NK-92 treated with Interleukin-12 subunit alpha and Interleukin-12 subunit beta, amount 100 ng/mL, for 24 hours (cell line): Measurements from ENCODE around the gene POLA2.
"Not testable (repeated sequence)": the region's sequence is repeated elsewhere in the genome, so short reads cannot be mapped to it uniquely, and the experiment has no call there.

Experiments used
- DNase-seq: peaks from one replicate; lab custom pipeline; 2025; lab: John Stamatoyannopoulos, UW

Gene POLA2

GRCh38 chr11:65261591-65262380, at the start of gene POLA2:
Gene POLA2, plus strand, starts transcription at chr11:65261962. Its CDS starts 331 bp downstream, at chr11:65262293.
- peak; percentile 92 for DNase-seq

- DNase-seq, result no peak
Observed at GRCh38 chr11:65212226-65212801, 49.4 kb upstream of the POLA2 start.

GRCh38 chr11:65213322-65214211, 48.2 kb upstream of the POLA2 start:
- peak; percentile 88 for DNase-seq

GRCh38 chr11:65214212-65214845, 47.4 kb upstream of the POLA2 start:
- DNase-seq, result no peak

GRCh38 chr11:65215441-65216076, 46.2 kb upstream of the POLA2 start:
- no peak for DNase-seq

GRCh38 chr11:65216830-65217229, 44.9 kb upstream of the POLA2 start:
- no peak for DNase-seq

- DNase-seq, result no peak
Observed at GRCh38 chr11:65217441-65218423, 44.0 kb upstream of the POLA2 start.

- DNase-seq, result no peak
Observed at GRCh38 chr11:65218446-65218845, 43.3 kb upstream of the POLA2 start.

GRCh38 chr11:65219930-65220213, 41.9 kb upstream of the POLA2 start:
- no peak for DNase-seq

- DNase-seq, result no peak
Observed at GRCh38 chr11:65221026-65221425, 40.7 kb upstream of the POLA2 start.

- no peak for DNase-seq
Observed at GRCh38 chr11:65223011-65223410, 38.8 kb upstream of the POLA2 start.

GRCh38 chr11:65224930-65225278, 36.9 kb upstream of the POLA2 start:
- no peak for DNase-seq

GRCh38 chr11:65225279-65226102, 36.3 kb upstream of the POLA2 start:
- no peak for DNase-seq

GRCh38 chr11:65226103-65226442, 35.7 kb upstream of the POLA2 start:
- DNase-seq, result no peak

GRCh38 chr11:65227879-65228278, 33.9 kb upstream of the POLA2 start:
- no peak for DNase-seq

- no peak for DNase-seq
Observed at GRCh38 chr11:65236194-65237059, 25.3 kb upstream of the POLA2 start.

- DNase-seq, result not testable (repeated sequence)
Observed at GRCh38 chr11:65238302-65238701, 23.5 kb upstream of the POLA2 start.

- no peak for DNase-seq
Observed at GRCh38 chr11:65241134-65241533, 20.6 kb upstream of the POLA2 start.

- no peak for DNase-seq
Observed at GRCh38 chr11:65241692-65242091, 20.1 kb upstream of the POLA2 start.
